Measurements from ENCODE around the gene ARHGAP10.
"Not testable (repeated sequence)": the region's sequence is repeated elsewhere in the genome, so short reads cannot be mapped to it uniquely, and the experiment has no call there.

ARHGAP10 gene

GRCh38 chr4:148000038-148000437, 268.1 kb downstream of the ARHGAP10 start:
- DNase-seq: not testable (repeated sequence)

DNA sequence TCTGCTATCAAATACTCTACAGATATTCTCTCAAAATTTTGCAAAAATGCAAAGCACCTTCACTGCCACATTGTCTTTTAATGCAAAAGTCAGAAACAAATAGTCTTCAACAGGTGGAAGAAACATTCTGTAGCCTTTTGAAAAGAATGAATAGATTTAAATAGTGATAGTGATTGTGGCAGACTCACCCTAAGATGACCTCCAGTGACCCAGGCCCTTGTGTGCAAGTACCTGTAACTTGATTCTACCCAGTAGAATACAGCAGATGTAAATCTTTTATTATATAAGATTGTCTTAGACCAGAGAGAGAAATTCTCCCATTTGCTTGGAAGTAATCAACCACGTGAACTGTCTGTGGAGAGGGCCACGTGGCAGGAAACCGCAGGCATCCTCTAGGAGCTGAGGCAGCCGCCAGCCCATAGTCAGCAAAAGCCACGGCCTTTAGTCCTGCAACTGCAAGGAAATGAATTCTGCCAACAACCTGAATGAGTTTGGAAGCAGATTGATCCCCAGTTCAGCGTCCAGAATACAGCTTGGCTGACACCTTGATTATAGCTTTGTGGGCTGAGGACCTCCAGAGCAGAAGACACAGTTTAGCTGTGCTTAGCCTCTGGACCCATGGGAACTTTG, 272.5 kb downstream of the ARHGAP10 start:
- no peak for DNase-seq

- peak; percentile 23 for DNase-seq
Measured at GRCh38 chr4:148006001-148006400, 274.1 kb downstream of the ARHGAP10 start.

DNA sequence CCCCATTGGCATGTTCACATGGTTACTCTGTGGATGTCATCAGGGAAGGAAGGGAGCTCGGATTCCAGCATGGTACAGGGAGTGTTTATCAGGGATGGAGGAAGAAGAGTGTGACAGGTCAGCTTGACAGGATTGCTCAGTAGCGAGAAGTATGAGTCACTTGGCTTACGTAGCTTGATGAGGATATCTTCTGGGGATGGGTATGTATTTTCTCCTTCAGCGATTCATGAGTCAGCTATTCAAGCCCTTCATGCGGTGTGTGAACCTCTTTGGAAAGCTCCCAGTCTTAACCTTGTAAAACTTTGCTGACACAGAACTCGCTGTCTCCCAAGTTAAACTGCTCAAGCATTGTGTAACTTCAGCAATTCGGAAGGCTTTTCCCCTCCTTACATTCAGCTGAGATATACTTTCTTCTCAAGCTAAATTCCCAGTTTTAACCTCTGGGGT, 275.4 kb downstream of the ARHGAP10 start:
- DNase-seq: peak; percentile 42

- DNase-seq: no peak
Measured at GRCh38 chr4:148007792-148008191, 275.9 kb downstream of the ARHGAP10 start.

GRCh38 chr4:148015058-148015457, 283.2 kb downstream of the ARHGAP10 start:
- DNase-seq: no peak

DNA sequence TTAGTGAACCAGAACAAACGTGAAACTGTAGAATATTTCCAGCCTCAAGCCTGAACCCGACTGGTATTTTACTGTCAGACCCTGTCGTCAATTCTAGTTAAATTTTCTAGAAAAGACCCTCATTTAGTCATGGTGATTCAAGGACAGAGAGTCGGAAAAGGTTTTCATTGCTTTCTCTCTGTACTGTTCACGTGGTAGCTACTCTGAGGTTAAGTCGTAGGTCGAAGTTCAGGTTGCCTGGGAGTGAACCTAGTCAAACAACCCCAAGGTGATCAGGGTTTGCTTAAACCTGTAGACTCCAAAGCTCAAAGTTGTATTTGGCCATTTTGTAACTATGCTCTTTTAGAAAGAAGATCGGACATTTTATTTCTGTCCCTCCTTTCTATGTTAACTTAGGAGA, 283.6 kb downstream of the ARHGAP10 start:
- DNase-seq: no peak

DNA sequence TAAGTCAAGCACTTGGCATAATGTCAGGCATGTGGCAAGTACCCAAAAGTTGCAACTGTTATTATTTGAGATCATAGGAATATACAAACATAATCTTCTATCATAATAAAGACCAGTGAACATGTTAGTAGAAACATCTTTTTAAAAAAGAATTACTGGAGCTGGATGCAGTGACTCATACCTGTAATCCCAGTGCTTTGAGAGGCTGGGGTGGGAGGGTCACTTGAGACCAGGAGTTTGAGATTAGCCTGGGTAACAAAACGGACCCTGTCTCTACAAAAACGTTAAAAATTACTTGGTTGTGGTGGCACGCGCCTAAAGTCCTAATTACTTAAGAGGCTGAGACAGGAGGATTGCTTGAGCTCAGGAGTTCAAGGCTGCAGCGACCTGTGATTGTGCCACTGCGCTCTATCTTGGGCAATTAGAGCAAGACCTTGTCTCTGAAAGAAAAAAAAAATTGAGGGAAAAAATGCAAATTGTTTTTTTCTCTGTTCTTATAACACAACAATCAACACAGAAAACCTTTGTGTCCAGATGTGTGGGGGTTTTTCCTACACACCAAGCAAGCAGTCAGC, 284.3 kb downstream of the ARHGAP10 start:
- DNase-seq: no peak

DNA sequence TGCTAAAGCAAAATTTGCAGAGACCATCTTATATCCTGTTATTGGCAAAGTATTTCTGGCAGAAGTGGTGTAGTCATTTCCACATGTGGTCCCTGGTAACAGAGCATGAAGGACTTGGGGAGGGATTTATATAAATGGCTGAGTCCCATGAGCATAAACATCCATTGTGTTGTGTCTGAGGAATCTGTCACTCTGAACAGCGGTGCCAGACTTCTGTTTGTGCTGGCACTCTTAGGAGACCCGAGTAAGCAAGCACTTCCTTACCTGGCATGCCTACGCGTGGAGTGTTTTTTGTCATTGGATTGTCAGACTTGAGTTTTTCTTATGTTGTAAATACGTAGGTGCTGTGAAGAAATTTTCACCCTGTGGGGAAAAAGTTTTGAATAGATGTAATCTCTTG, 285.9 kb downstream of the ARHGAP10 start:
- peak; percentile 36 for DNase-seq

GRCh38 chr4:148021686-148022085, 289.8 kb downstream of the ARHGAP10 start:
- peak; percentile 17 for DNase-seq

GRCh38 chr4:148022975-148023374, 291.1 kb downstream of the ARHGAP10 start:
- no peak for DNase-seq

DNA sequence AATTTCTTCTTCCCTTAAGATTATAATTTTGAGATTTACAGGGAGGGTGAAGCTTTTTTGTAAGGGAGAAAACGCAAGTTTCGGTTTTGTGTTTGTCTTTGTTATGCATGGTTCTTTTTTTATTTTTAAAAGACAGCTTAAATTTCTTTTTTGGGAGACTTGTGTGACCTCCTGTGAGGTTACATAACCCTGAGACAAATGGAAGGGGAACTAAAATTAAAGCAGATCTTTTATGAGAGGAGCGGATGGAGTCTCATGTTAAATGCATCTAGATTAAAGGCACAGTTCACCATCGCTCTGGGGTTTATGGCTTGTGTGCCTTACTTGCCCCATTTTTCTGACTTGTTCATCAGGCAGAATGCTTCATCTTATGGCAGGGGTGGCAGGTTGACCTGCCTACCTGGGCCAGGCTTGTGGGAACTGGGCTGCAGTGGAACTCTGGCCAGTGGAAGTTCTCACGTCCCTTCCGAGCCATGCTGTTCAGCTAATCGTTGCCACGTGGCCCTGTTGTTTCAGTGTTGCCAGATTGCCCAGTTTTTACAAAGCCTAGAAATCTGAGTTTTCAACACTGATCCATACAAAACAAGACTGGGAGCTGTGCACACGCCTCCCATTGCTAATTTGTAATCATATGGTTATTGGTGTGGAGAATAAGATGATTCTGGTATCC, 291.8 kb downstream of the ARHGAP10 start:
- no peak for DNase-seq

DNA sequence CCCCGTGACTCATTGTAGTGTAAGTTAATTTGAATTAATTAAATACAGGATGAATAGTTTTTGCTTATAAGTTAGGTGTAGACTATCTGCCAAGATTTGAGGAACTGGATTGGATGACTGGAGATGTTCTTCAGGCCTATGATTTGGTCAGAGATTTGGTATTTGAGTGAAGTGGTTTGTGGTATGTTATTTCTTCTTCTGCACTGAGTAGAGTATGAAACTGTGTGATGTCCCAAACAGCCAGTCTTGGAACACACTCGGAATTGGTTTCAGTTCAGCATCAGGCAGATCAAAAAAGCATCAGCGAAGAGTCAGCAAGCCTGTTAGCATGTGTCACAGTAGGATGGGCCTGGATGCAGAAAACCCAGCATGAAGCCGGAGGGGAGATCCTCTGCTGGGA, 294.1 kb downstream of the ARHGAP10 start:
- no peak for DNase-seq

DNA sequence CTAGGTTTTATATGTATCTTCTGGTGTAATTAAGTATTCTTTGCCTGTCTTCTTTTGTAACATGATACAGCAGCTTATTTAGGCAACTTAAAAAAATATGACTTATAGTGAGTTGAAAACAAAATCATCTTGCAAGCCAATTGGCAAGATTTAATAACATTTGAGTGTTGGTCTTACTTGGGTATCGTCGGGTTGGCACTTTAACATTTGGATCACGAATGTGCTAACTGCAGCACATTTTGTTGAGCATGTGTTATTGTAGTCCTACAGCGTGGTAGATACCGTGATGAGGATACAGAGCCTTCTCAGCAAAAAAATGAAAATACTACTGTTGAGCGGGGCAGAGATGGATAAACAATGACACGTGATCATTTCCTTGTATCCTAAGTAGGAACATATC, 295.3 kb downstream of the ARHGAP10 start:
- DNase-seq: no peak

DNA sequence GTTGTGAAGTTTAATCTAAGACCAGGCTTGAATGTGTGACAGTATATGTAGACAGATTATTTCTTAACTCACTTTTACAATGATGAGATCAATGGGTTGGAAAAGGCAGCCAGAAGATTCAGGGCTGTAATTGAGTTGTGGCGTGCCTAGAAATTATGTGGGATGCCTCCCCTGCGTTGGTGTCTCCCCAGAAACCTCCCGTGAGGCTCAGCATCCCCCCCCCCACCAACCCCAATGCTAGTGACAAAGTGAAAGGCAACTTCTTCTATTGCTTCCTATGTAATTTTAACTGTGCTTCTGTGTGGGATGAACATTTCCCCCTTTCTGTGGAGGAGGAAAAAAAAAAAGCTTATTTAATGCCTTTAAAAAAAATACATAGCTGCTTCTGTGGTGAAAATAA, 297.9 kb downstream of the ARHGAP10 start:
- DNase-seq: no peak

DNA sequence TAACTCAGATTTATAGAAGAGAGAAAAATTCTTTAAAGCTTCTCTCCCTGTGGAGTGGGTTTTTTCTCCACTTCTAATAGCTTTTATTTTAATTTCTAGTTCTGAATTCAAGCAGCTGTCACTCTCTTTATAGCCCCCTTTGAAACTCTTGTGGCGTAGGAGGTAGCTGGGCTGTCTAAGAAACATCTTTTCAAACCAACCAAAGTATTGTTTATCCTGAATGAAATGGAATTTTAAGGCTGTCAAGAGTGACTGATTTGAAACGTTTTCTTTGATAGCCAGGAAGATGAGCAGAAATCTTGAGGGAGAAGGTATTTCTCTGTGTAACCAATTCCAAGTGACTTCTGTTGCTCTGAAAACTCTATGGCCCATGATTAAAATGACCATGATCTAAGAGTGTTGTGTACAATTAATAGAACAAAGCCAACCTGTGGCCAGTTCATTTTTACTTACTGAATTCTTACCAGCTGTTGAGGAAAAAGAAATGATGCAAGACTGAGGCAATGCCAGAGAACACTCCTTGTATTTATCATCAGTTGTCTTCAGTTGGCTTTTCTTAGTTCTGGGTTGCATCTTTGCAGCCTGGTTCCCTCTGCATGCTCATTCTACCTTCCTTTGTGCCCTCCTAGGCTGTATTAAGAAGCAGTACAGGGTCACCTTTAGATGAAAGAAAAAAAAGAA, 298.4 kb downstream of the ARHGAP10 start:
- no peak for DNase-seq

GRCh38 chr4:148034813-148035212, 302.9 kb downstream of the ARHGAP10 start:
- no peak for DNase-seq

GRCh38 chr4:148041606-148042329, 309.9 kb downstream of the ARHGAP10 start:
- DNase-seq: no peak

- DNase-seq: no peak
Measured at GRCh38 chr4:148044089-148044911, 312.4 kb downstream of the ARHGAP10 start.

GRCh38 chr4:148044912-148045352, 313.0 kb downstream of the ARHGAP10 start:
- no peak for DNase-seq

DNA sequence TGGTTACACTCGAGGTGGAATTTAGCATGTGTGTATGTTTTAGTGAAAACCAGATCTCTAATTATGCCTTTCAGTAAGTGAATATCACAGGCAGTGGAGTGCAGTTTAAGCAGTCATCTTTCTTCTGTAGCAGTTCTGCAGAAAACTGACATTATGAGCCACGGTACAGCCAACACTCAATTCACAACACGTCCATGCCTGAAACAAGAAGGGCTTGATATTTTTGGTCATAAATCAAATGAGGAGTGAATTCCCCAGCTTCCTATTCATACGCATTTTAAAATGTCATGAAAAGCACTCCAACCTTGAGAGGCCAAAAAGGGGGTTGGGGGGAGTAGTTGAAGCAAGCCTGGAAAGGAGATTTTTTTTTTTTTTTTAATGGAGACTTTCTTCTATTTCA, 316.7 kb downstream of the ARHGAP10 start:
- DNase-seq: no peak

DNA sequence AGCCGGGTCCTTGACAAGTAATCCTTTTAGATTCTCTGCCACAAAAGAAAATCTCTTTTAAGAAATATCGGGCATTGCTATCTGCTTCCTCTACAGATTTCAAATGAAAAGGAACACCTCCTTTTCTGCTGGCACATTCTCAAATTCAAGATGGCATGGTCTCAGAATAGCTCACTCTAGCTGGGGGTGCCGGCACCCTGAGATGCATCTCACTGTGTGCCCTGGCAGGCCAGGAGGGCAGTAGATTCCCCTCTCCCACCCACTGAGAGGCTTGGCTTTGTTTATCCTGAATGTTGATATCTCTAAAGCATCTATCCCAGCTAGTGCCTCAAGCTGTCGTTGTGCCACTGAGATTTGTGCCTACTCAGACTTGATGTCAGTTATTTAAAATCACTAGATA, 319.5 kb downstream of the ARHGAP10 start:
- no peak for DNase-seq

All from NCI-H446 treated with DMSO at 0.1 percent for 48 hours (cell line).